IPS-18c (cell line): ENCODE data around the gene GALNT14.

Experiments used
- H3K4me3 ChIP-seq: 2 replicates; pipeline ENCODE4 v1.7.0; 2013; ENCODE audit warnings: low read depth, mild to moderate bottlenecking, low read length, moderate library complexity; ENCODE audit not compliant: insufficient read depth
- H3K9me3 ChIP-seq: one replicate; pipeline ENCODE4 v1.6.1; 2013; ENCODE audit warnings: mild to moderate bottlenecking, low read length, moderate library complexity; ENCODE audit not compliant: control insufficient read depth, insufficient read depth

Gene GALNT14

GRCh38 chr2:30886080-30886479 is 252.2 kb downstream of the GALNT14 start:
- no peak overlapping the region for H3K4me3 ChIP-seq

GRCh38 chr2:30883822-30884221 is 254.4 kb downstream of the GALNT14 start:
- no peak overlapping the region for H3K4me3 ChIP-seq
- H3K9me3 ChIP-seq = peaks cover 2% of the 10 kb centered on the region

More at GRCh38 chr2:30886080-30886479, 252.2 kb downstream of the GALNT14 start:
- H3K9me3 ChIP-seq = peaks cover 2% of the 10 kb centered on the region

- Histone ChIP-seq H3K9me3 (peaks cover 2% of the 10 kb centered on the region), H3K4me3 (no peak overlapping the region)
Observed at GRCh38 chr2:30883184-30883583, 255.1 kb downstream of the GALNT14 start.

- H3K9me3 ChIP-seq = peaks cover 2% of the 10 kb centered on the region
- H3K4me3 ChIP-seq = no peak overlapping the region
Observed at GRCh38 chr2:30880516-30880915, 257.7 kb downstream of the GALNT14 start.

GRCh38 chr2:30877833-30878232 is 260.4 kb downstream of the GALNT14 start:
- H3K4me3 ChIP-seq = no peak overlapping the region
- H3K9me3 ChIP-seq = no peaks in the 10 kb centered on the region

GRCh38 chr2:30872797-30873196 is 265.4 kb downstream of the GALNT14 start:
- Histone ChIP-seq H3K9me3 (no peaks in the 10 kb centered on the region), H3K4me3 (no peak overlapping the region)

GRCh38 chr2:30871980-30872789 is 266.1 kb downstream of the GALNT14 start:
- Histone ChIP-seq H3K4me3 (no peak overlapping the region), H3K9me3 (no peaks in the 10 kb centered on the region)

- Histone ChIP-seq H3K4me3 (no peak overlapping the region), H3K9me3 (no peaks in the 10 kb centered on the region)
Observed at GRCh38 chr2:30871440-30871839, 266.8 kb downstream of the GALNT14 start.

- H3K4me3 ChIP-seq = no peak overlapping the region
- H3K9me3 ChIP-seq = no peaks in the 10 kb centered on the region
Observed at GRCh38 chr2:30869988-30870387, 268.3 kb downstream of the GALNT14 start.

GRCh38 chr2:30867385-30867784 is 270.9 kb downstream of the GALNT14 start:
- no peak overlapping the region for H3K4me3 ChIP-seq
- H3K9me3 ChIP-seq = no peaks in the 10 kb centered on the region

- Histone ChIP-seq H3K9me3 (no peaks in the 10 kb centered on the region), H3K4me3 (no peak overlapping the region)
Observed at GRCh38 chr2:30866974-30867373, 271.3 kb downstream of the GALNT14 start.

GRCh38 chr2:30865892-30866681 is 272.2 kb downstream of the GALNT14 start:
- Histone ChIP-seq H3K4me3 (no peak overlapping the region), H3K9me3 (no peaks in the 10 kb centered on the region)

GRCh38 chr2:30865243-30865642 is 273.0 kb downstream of the GALNT14 start:
- Histone ChIP-seq H3K4me3 (no peak overlapping the region), H3K9me3 (no peaks in the 10 kb centered on the region)

GRCh38 chr2:30862054-30862651 is 276.1 kb downstream of the GALNT14 start:
- Histone ChIP-seq H3K4me3 (no peak overlapping the region), H3K9me3 (no peaks in the 10 kb centered on the region)

GRCh38 chr2:30860726-30861125 is 277.5 kb downstream of the GALNT14 start:
- no peaks in the 10 kb centered on the region for H3K9me3 ChIP-seq
- no peak overlapping the region for H3K4me3 ChIP-seq
